CD4-positive, alpha-beta T cell (primary cell): ENCODE results near the gene TRDMT1. TPM values are rescaled to one million over a fixed set of nuclear protein-coding genes. Genes with fewer than 3 reads are reported as not detected.

Experiments
- ATAC-seq: fragments of 200-7000 bp; cut with Tn5 transposase; one replicate; pipeline ENCODE4 v1.10.0; 2022; ENCODE audit warnings: mild to moderate bottlenecking; ENCODE audit not compliant: poor library complexity
- CTCF ChIA-PET: fragments of 350-600 bp; sonication (Branson Sonifier 250); formaldehyde crosslinking; loops from one replicate; lab custom pipeline; 2021; ENCODE audit warnings: antibody characterized with exemption, inconsistent platforms; lab: Charles Lee
- POLR2A ChIA-PET: fragments of 350-600 bp; sonication (Branson Sonifier 250); formaldehyde crosslinking; loops from one replicate; lab custom pipeline; 2021; ENCODE audit warnings: antibody characterized with exemption, inconsistent platforms; lab: Charles Lee
- DNase-seq, 14 experiments: peaks; one replicate each; pipeline ENCODE4 v3.0.0-alpha.2; 2013 to 2020; ENCODE audit warnings: mixed read lengths in 2 of 14
- H3K27ac ChIP-seq, 2 donors: one replicate each; pipeline versions ENCODE4 v1.5.1 to v1.7.0; 2013; ENCODE audit warnings: low read length in 2 of 2, low read depth in 1 of 2, mild to moderate bottlenecking in 1 of 2
- H3K27me3 ChIP-seq, 2 experiments: 1 replicate in 1 of 2; 2 replicates in 1 of 2; pipeline versions ENCODE4 v1.6.1 to v1.7.0; 2013; ENCODE audit warnings: low read length in 2 of 2, control low read depth in 1 of 2, mild to moderate bottlenecking in 1 of 2, moderate library complexity in 1 of 2; ENCODE audit not compliant: insufficient read depth in 2 of 2, control insufficient read depth in 1 of 2
- H3K36me3 ChIP-seq: one replicate; pipeline ENCODE4 v1.6.1; 2013; ENCODE audit warnings: low read length, control low read depth; ENCODE audit not compliant: insufficient read depth
- H3K4me1 ChIP-seq: one replicate; pipeline ENCODE4 v1.6.1; 2013; ENCODE audit warnings: low read length, control low read depth; ENCODE audit not compliant: insufficient read depth
- H3K4me3 ChIP-seq: one replicate; pipeline ENCODE4 v1.5.1; 2013; ENCODE audit warnings: mild to moderate bottlenecking, low read length, moderate library complexity
- H3K9me3 ChIP-seq, 2 experiments: 1 replicate in 1 of 2; 2 replicates in 1 of 2; pipeline versions ENCODE4 v1.6.1 to v1.7.0; 2013; ENCODE audit warnings: low read length in 2 of 2, mild to moderate bottlenecking in 2 of 2, control low read depth in 1 of 2, moderate library complexity in 1 of 2; ENCODE audit not compliant: control insufficient read depth in 1 of 2, insufficient read depth in 1 of 2
- H3K27ac Mint-ChIP-seq: one replicate; pipeline ENCODE4 v1.8.0; 2020; ENCODE audit warnings: mixed read lengths
- H3K27me3 Mint-ChIP-seq: one replicate; pipeline ENCODE4 v1.8.0; 2021; ENCODE audit warnings: mixed read lengths
- H3K36me3 Mint-ChIP-seq: one replicate; pipeline ENCODE4 v1.8.0; 2021; ENCODE audit warnings: low read depth, mixed read lengths
- H3K4me1 Mint-ChIP-seq: one replicate; pipeline ENCODE4 v1.8.0; 2021; ENCODE audit warnings: low read depth, mixed read lengths
- H3K4me3 Mint-ChIP-seq: one replicate; pipeline ENCODE4 v1.8.0; 2020; ENCODE audit warnings: mild to moderate bottlenecking, mixed read lengths
- H3K9me3 Mint-ChIP-seq: one replicate; pipeline ENCODE4 v1.8.0; 2020; ENCODE audit warnings: mixed read lengths
- CTCF ChIP-seq: fragments of 200-600 bp; IDR thresholded peaks from one replicate; pipeline ENCODE4 v1.8.0; 2022; ENCODE audit warnings: antibody characterized with exemption, mild to moderate bottlenecking
- intact Hi-C, 2 experiments: fragments of 100-400 bp; cut with DNase I in 1 of 2; cut with micrococcal nuclease in 1 of 2; formaldehyde crosslinking; loops; one replicate each; pipeline versions ENCODE4 v1.15.1 to v1.9.0; 2023 to 2025; cut with DNase I, micrococcal nuclease
- total RNA-seq, 174 experiments: library from RNA in 2 of 174; stranded (reverse) in 2 of 174; gene quantifications; one replicate each; pipeline ENCODE4 v1.2.3 and lab custom pipeline; 2021 to 2026

TRDMT1 gene
- total RNA-seq, 2 experiments from 2014 or later, result 20.3 to 21.3 TPM

- DNase-seq (no peak), ATAC-seq (no peak)
- no peaks in the 10 kb centered on the region for H3K9me3 Mint-ChIP-seq
- POLR2A ChIA-PET, result interaction anchor here (2.9 kb wide), 1 partner anchor 20 kb away, joined by 16 read pairs; no protein-coding TSS in a partner anchor
- Histone ChIP-seq H3K27me3 (no peaks in the 10 kb centered on the region), H3K4me3 (no peak overlapping the region), H3K36me3 (peaks cover 3% of the 10 kb centered on the region), H3K4me1 (peaks cover 16% of the 10 kb centered on the region), H3K9me3 (no peaks in the 10 kb centered on the region), H3K27ac (no peak overlapping the region)
- H3K36me3 Mint-ChIP-seq, result peaks cover 13% of the 10 kb centered on the region
- no peak overlapping the region for H3K27ac Mint-ChIP-seq
- TF ChIP-seq CTCF, result no peak
- CTCF ChIA-PET, result no interaction called here
- H3K4me3 Mint-ChIP-seq, result no peak overlapping the region
- peaks cover 36% of the 10 kb centered on the region for H3K4me1 Mint-ChIP-seq
- no peaks in the 10 kb centered on the region for H3K27me3 Mint-ChIP-seq
- intact Hi-C loops, result loop anchor here (5.0 to 10.0 kb wide), 2 partner anchors 185 to 208 kb away; no protein-coding TSS in a partner anchor
Observed at GRCh38 chr10:17209881-17210280, 8.4 kb upstream of the TRDMT1 start.

- no peak for TF ChIP-seq CTCF
- H3K9me3 Mint-ChIP-seq, result no peaks in the 10 kb centered on the region
- H3K27ac ChIP-seq, result no peak overlapping the region
- peak overlapping the region; percentile 61 for H3K27ac Mint-ChIP-seq
- peaks cover 16% of the 10 kb centered on the region for H3K4me1 ChIP-seq
- peaks cover 40% of the 10 kb centered on the region for H3K4me1 Mint-ChIP-seq
- H3K9me3 ChIP-seq, result no peaks in the 10 kb centered on the region
- intact Hi-C loops, result loop anchor here (5.0 to 10.0 kb wide), 2 partner anchors 185 to 207 kb away; no protein-coding TSS in a partner anchor
- no peak overlapping the region for H3K4me3 Mint-ChIP-seq
- ChIA-PET CTCF (no interaction called here), POLR2A (interaction anchor here (2.9 kb wide), 1 partner anchor 20 kb away, joined by 16 read pairs; no protein-coding TSS in a partner anchor)
- H3K36me3 ChIP-seq, result no peaks in the 10 kb centered on the region
- H3K4me3 ChIP-seq, result no peak overlapping the region
- H3K36me3 Mint-ChIP-seq, result peaks cover 10% of the 10 kb centered on the region
- no peak for ATAC-seq
- DNase-seq, result no peak
- no peaks in the 10 kb centered on the region for H3K27me3 Mint-ChIP-seq
- H3K27me3 ChIP-seq, result no peaks in the 10 kb centered on the region
Observed at GRCh38 chr10:17209302-17209701, 7.8 kb upstream of the TRDMT1 start.

- Histone ChIP-seq H3K4me1 (peaks cover 16% of the 10 kb centered on the region), H3K27me3 (no peaks in the 10 kb centered on the region), H3K4me3 (no peak overlapping the region), H3K9me3 (no peaks in the 10 kb centered on the region), H3K36me3 (no peaks in the 10 kb centered on the region), H3K27ac (no peak overlapping the region)
- ChIA-PET CTCF (no interaction called here), POLR2A (no interaction called here)
- peaks cover 44% of the 10 kb centered on the region for H3K4me1 Mint-ChIP-seq
- DNase-seq, result no peak
- no peak for TF ChIP-seq CTCF
- no peaks in the 10 kb centered on the region for H3K9me3 Mint-ChIP-seq
- intact Hi-C loops, result loop anchor here (5.0 to 10.0 kb wide), 2 partner anchors 184 to 206 kb away; no protein-coding TSS in a partner anchor
- ATAC-seq, result no peak
- H3K27me3 Mint-ChIP-seq, result no peaks in the 10 kb centered on the region
- peak overlapping the region; percentile 96 for H3K27ac Mint-ChIP-seq
- peaks cover 10% of the 10 kb centered on the region for H3K36me3 Mint-ChIP-seq
- H3K4me3 Mint-ChIP-seq, result no peak overlapping the region
Observed at GRCh38 chr10:17208476-17208875, 7.0 kb upstream of the TRDMT1 start.
